Progenitor cell of endocrine pancreas (in vitro differentiated cells): ENCODE measurements around the gene ADAMTS9. TPM values are rescaled to one million over a fixed set of nuclear protein-coding genes. Genes with fewer than 3 reads are reported as not detected.

ENCODE experiments used
- DNase-seq: peaks from one replicate; pipeline ENCODE4 v3.0.0; 2021; ENCODE audit warnings: low spot score; ENCODE audit not compliant: unreplicated experiment
- H3K27ac Mint-ChIP-seq: 2 replicates; pipeline ENCODE4 v1.8.0; 2021; ENCODE audit warnings: mild to moderate bottlenecking, moderate library complexity, mixed read lengths
- H3K27me3 Mint-ChIP-seq: 2 replicates; pipeline ENCODE4 v1.8.0; 2021; ENCODE audit warnings: mixed read lengths
- H3K36me3 Mint-ChIP-seq: 2 replicates; pipeline ENCODE4 v1.8.0; 2022; ENCODE audit warnings: mixed read lengths; ENCODE audit not compliant: insufficient read depth
- H3K4me1 Mint-ChIP-seq: 2 replicates; pipeline ENCODE4 v1.8.0; 2021; ENCODE audit warnings: low read depth, mixed read lengths
- H3K4me3 Mint-ChIP-seq: 2 replicates; pipeline ENCODE4 v1.8.0; 2021; ENCODE audit warnings: low read depth, mild to moderate bottlenecking, moderate library complexity, mixed read lengths
- H3K9me3 Mint-ChIP-seq: 2 replicates; pipeline ENCODE4 v1.8.0; 2021; ENCODE audit warnings: low read depth, mixed read lengths
- total RNA-seq: library from RNA; stranded (reverse); gene quantifications from 2 replicates; pipeline ENCODE4 v1.2.1, GENCODE V29; 2021
- TF ChIP-seq, protein P1 (sequence below): fragments of 200-600 bp; sonication (generic); IDR thresholded peaks from one replicate; pipeline ENCODE4 v1.5.0; 2021; ENCODE audit warnings: antibody characterized with exemption, mild to moderate bottlenecking; ENCODE audit not compliant: unreplicated experiment

ADAMTS9 gene
- total RNA-seq, 1 donor from 2014 or later = 54.2 TPM

- no peak for DNase-seq
- H3K4me1 Mint-ChIP-seq = peaks cover 10% of the 10 kb centered on the region
These were observed 6.3 kb upstream of the ADAMTS9 start for GRCh38 chr3:64694114-64694513.

GRCh38 chr3:64693031-64693430 is 5.2 kb upstream of the ADAMTS9 start:
- Mint-ChIP-seq H3K4me1 (peaks cover 18% of the 10 kb centered on the region), H3K27ac (no peak overlapping the region)
- TF ChIP-seq, protein P1, sequence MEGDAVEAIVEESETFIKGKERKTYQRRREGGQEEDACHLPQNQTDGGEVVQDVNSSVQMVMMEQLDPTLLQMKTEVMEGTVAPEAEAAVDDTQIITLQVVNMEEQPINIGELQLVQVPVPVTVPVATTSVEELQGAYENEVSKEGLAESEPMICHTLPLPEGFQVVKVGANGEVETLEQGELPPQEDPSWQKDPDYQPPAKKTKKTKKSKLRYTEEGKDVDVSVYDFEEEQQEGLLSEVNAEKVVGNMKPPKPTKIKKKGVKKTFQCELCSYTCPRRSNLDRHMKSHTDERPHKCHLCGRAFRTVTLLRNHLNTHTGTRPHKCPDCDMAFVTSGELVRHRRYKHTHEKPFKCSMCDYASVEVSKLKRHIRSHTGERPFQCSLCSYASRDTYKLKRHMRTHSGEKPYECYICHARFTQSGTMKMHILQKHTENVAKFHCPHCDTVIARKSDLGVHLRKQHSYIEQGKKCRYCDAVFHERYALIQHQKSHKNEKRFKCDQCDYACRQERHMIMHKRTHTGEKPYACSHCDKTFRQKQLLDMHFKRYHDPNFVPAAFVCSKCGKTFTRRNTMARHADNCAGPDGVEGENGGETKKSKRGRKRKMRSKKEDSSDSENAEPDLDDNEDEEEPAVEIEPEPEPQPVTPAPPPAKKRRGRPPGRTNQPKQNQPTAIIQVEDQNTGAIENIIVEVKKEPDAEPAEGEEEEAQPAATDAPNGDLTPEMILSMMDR = no peak

More at GRCh38 chr3:64694114-64694513, 6.3 kb upstream of the ADAMTS9 start:
- TF ChIP-seq, protein P1 = no peak
- Mint-ChIP-seq H3K27ac (no peak overlapping the region), H3K27me3 (no peaks in the 10 kb centered on the region), H3K36me3 (no peaks in the 10 kb centered on the region), H3K9me3 (no peaks in the 10 kb centered on the region), H3K4me3 (no peak overlapping the region)

GRCh38 chr3:64691051-64691450 is 3.3 kb upstream of the ADAMTS9 start:
- Mint-ChIP-seq H3K4me1 (peaks cover 21% of the 10 kb centered on the region), H3K9me3 (no peaks in the 10 kb centered on the region)

More at GRCh38 chr3:64693031-64693430, 5.2 kb upstream of the ADAMTS9 start:
- no peak for DNase-seq
- Mint-ChIP-seq H3K36me3 (no peaks in the 10 kb centered on the region), H3K27me3 (no peaks in the 10 kb centered on the region), H3K4me3 (no peak overlapping the region), H3K9me3 (no peaks in the 10 kb centered on the region)

GRCh38 chr3:64687086-64687780 is 567 bp downstream of the ADAMTS9 start:
- no peaks in the 10 kb centered on the region for H3K27me3 Mint-ChIP-seq
- DNase-seq = no peak

More at GRCh38 chr3:64691051-64691450, 3.3 kb upstream of the ADAMTS9 start:
- Mint-ChIP-seq H3K36me3 (no peaks in the 10 kb centered on the region), H3K4me3 (no peak overlapping the region), H3K27ac (no peak overlapping the region), H3K27me3 (no peaks in the 10 kb centered on the region)
- TF ChIP-seq, protein P1 = no peak
- DNase-seq = no peak

DNA sequence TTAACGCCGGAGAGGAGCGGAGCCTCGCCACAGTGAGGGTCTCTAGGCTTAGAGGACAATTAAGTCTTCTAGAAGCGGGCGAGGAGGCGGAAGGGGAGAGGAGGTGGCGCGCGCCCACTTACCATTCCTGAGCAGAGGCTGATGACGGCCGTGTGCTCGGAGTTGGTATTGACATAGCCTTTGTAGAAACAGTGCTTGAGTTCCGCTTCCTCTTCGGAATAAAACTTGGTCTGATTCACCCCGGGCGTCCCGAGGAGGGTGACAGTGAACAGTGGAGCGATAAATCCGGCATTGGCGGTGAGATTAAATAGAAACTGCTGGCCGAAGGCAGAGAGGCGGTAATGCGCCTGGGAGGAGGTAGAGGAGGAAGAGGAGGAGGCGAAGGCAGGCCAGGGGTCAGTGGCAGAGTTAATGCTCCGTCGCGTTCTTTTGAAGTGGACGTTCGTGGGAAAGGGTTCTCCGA is 1.3 kb downstream of the ADAMTS9 start:
- H3K27me3 Mint-ChIP-seq = no peaks in the 10 kb centered on the region
- no peaks in the 10 kb centered on the region for H3K9me3 Mint-ChIP-seq
- H3K27ac Mint-ChIP-seq = peak overlapping the region; percentile 96
- peak overlapping the region; percentile 91 for H3K4me3 Mint-ChIP-seq
- peaks cover 4% of the 10 kb centered on the region for H3K36me3 Mint-ChIP-seq
- TF ChIP-seq, protein P1 = no peak
- peak; percentile 13 for DNase-seq
- peaks cover 31% of the 10 kb centered on the region for H3K4me1 Mint-ChIP-seq

More at GRCh38 chr3:64687086-64687780, 567 bp downstream of the ADAMTS9 start:
- peak overlapping the region; percentile 96 for H3K27ac Mint-ChIP-seq
- H3K36me3 Mint-ChIP-seq = peaks cover 2% of the 10 kb centered on the region
- H3K9me3 Mint-ChIP-seq = no peaks in the 10 kb centered on the region
- TF ChIP-seq, protein P1 = no peak
- H3K4me3 Mint-ChIP-seq = peak overlapping the region; percentile 91
- peaks cover 30% of the 10 kb centered on the region for H3K4me1 Mint-ChIP-seq
